HCT116 (cell line): ENCODE results near the gene PCLO.

Experiments used
- FOSL1 ChIP-seq: IDR thresholded peaks from 2 replicates; pipeline ENCODE4 v1.6.1; 2012; ENCODE audit warnings: low read depth
- TF ChIP-seq, protein P1 (sequence below): IDR thresholded peaks from 2 replicates; pipeline ENCODE4 v1.6.1; 2012; ENCODE audit warnings: low read depth

DNA sequence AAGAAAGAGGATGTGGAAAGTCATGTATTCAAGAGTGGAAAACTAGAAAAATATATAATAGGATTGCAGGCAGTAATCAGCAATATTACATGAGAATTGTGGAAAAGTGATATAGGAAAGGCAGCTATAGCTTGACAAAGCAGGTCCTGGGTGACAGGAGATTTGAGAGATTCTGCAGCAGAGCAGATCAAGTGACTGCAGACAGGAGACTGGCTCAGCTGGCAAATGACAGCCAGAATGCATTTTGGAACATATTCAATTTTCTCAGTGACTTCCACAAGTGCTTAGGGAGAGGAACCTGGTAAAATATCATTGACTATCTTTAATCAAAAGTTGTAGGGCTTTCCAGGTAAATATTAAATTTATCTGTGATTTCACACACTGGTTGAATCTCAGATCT, 458.6 kb downstream of the PCLO start:
- TF ChIP-seq, protein P1, sequence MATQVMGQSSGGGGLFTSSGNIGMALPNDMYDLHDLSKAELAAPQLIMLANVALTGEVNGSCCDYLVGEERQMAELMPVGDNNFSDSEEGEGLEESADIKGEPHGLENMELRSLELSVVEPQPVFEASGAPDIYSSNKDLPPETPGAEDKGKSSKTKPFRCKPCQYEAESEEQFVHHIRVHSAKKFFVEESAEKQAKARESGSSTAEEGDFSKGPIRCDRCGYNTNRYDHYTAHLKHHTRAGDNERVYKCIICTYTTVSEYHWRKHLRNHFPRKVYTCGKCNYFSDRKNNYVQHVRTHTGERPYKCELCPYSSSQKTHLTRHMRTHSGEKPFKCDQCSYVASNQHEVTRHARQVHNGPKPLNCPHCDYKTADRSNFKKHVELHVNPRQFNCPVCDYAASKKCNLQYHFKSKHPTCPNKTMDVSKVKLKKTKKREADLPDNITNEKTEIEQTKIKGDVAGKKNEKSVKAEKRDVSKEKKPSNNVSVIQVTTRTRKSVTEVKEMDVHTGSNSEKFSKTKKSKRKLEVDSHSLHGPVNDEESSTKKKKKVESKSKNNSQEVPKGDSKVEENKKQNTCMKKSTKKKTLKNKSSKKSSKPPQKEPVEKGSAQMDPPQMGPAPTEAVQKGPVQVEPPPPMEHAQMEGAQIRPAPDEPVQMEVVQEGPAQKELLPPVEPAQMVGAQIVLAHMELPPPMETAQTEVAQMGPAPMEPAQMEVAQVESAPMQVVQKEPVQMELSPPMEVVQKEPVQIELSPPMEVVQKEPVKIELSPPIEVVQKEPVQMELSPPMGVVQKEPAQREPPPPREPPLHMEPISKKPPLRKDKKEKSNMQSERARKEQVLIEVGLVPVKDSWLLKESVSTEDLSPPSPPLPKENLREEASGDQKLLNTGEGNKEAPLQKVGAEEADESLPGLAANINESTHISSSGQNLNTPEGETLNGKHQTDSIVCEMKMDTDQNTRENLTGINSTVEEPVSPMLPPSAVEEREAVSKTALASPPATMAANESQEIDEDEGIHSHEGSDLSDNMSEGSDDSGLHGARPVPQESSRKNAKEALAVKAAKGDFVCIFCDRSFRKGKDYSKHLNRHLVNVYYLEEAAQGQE: no peak
- no peak for TF ChIP-seq FOSL1
